HS-27A (cell line): ENCODE results near the gene CD99L2.

Source experiments
- DNase-seq: peaks from one replicate; pipeline ENCODE4 v3.0.0-alpha.2; 2012; ENCODE audit warnings: low read depth, missing footprints

Gene CD99L2

GRCh38 chrX:150898343-150899190 is at the start of gene CD99L2:
Gene CD99L2, minus strand, starts transcription at chrX:150898668. Its CDS starts 80 bp downstream, at chrX:150898588.
- DNase-seq, result peak; percentile 29

GRCh38 chrX:150944233-150944632 is 45.8 kb upstream of the CD99L2 start:
- no peak for DNase-seq

- DNase-seq, result no peak
Measured at GRCh38 chrX:150942942-150943594, 44.6 kb upstream of the CD99L2 start.

- DNase-seq, result no peak
Measured at GRCh38 chrX:150941580-150941979, 43.1 kb upstream of the CD99L2 start.

GRCh38 chrX:150940844-150941495 is 42.5 kb upstream of the CD99L2 start:
- no peak for DNase-seq

GRCh38 chrX:150936556-150936955 is 38.1 kb upstream of the CD99L2 start:
- no peak for DNase-seq

GRCh38 chrX:150935467-150935866 is 37.0 kb upstream of the CD99L2 start:
- peak; percentile 17 for DNase-seq

GRCh38 chrX:150934453-150934852 is 36.0 kb upstream of the CD99L2 start:
- no peak for DNase-seq

- DNase-seq, result no peak
Measured at GRCh38 chrX:150933945-150934350, 35.5 kb upstream of the CD99L2 start.

GRCh38 chrX:150929058-150929457 is 30.6 kb upstream of the CD99L2 start:
- no peak for DNase-seq

GRCh38 chrX:150926791-150927190 is 28.3 kb upstream of the CD99L2 start:
- DNase-seq, result no peak

GRCh38 chrX:150926304-150926703 is 27.8 kb upstream of the CD99L2 start:
- DNase-seq, result no peak

GRCh38 chrX:150919401-150919800 is 20.9 kb upstream of the CD99L2 start:
- DNase-seq, result no peak

GRCh38 chrX:150913511-150913910 is 15.0 kb upstream of the CD99L2 start:
- no peak for DNase-seq

GRCh38 chrX:150907474-150907873 is 9.0 kb upstream of the CD99L2 start:
- no peak for DNase-seq

GRCh38 chrX:150906694-150907093 is 8.2 kb upstream of the CD99L2 start:
- DNase-seq, result no peak

GRCh38 chrX:150905293-150905692 is 6.8 kb upstream of the CD99L2 start:
- no peak for DNase-seq

GRCh38 chrX:150903110-150903508 is 4.6 kb upstream of the CD99L2 start:
- no peak for DNase-seq

- no peak for DNase-seq
Measured at GRCh38 chrX:150902434-150903109, 4.1 kb upstream of the CD99L2 start.

GRCh38 chrX:150899191-150899757 is 806 bp upstream of the CD99L2 start:
- no peak for DNase-seq

- no peak for DNase-seq
Measured at GRCh38 chrX:150897421-150898320, 797 bp downstream of the CD99L2 start.
